CD4-positive, alpha-beta T cell (primary cell): ENCODE measurements around the gene NHS. TPM values are rescaled to one million over a fixed set of nuclear protein-coding genes. Genes with fewer than 3 reads are reported as not detected.

Experiments used
- ATAC-seq: fragments of 200-7000 bp; cut with Tn5 transposase; one replicate; pipeline ENCODE4 v1.10.0; 2022; ENCODE audit warnings: mild to moderate bottlenecking; ENCODE audit not compliant: poor library complexity
- CTCF ChIA-PET: fragments of 350-600 bp; sonication (Branson Sonifier 250); formaldehyde crosslinking; loops from one replicate; lab custom pipeline; 2021; ENCODE audit warnings: antibody characterized with exemption, inconsistent platforms; lab: Charles Lee
- POLR2A ChIA-PET: fragments of 350-600 bp; sonication (Branson Sonifier 250); formaldehyde crosslinking; loops from one replicate; lab custom pipeline; 2021; ENCODE audit warnings: antibody characterized with exemption, inconsistent platforms; lab: Charles Lee
- DNase-seq, 14 experiments: peaks; one replicate each; pipeline ENCODE4 v3.0.0-alpha.2; 2013 to 2020; ENCODE audit warnings: mixed read lengths in 2 of 14
- H3K27ac ChIP-seq, 2 donors: one replicate each; pipeline versions ENCODE4 v1.5.1 to v1.7.0; 2013; ENCODE audit warnings: low read length in 2 of 2, low read depth in 1 of 2, mild to moderate bottlenecking in 1 of 2
- H3K27me3 ChIP-seq, 2 experiments: 1 replicate in 1 of 2; 2 replicates in 1 of 2; pipeline versions ENCODE4 v1.6.1 to v1.7.0; 2013; ENCODE audit warnings: low read length in 2 of 2, control low read depth in 1 of 2, mild to moderate bottlenecking in 1 of 2, moderate library complexity in 1 of 2; ENCODE audit not compliant: insufficient read depth in 2 of 2, control insufficient read depth in 1 of 2
- H3K36me3 ChIP-seq: one replicate; pipeline ENCODE4 v1.6.1; 2013; ENCODE audit warnings: low read length, control low read depth; ENCODE audit not compliant: insufficient read depth
- H3K4me1 ChIP-seq: one replicate; pipeline ENCODE4 v1.6.1; 2013; ENCODE audit warnings: low read length, control low read depth; ENCODE audit not compliant: insufficient read depth
- H3K4me3 ChIP-seq: one replicate; pipeline ENCODE4 v1.5.1; 2013; ENCODE audit warnings: mild to moderate bottlenecking, low read length, moderate library complexity
- H3K9me3 ChIP-seq, 2 experiments: 1 replicate in 1 of 2; 2 replicates in 1 of 2; pipeline versions ENCODE4 v1.6.1 to v1.7.0; 2013; ENCODE audit warnings: low read length in 2 of 2, mild to moderate bottlenecking in 2 of 2, control low read depth in 1 of 2, moderate library complexity in 1 of 2; ENCODE audit not compliant: control insufficient read depth in 1 of 2, insufficient read depth in 1 of 2
- H3K27ac Mint-ChIP-seq: one replicate; pipeline ENCODE4 v1.8.0; 2020; ENCODE audit warnings: mixed read lengths
- H3K27me3 Mint-ChIP-seq: one replicate; pipeline ENCODE4 v1.8.0; 2021; ENCODE audit warnings: mixed read lengths
- H3K36me3 Mint-ChIP-seq: one replicate; pipeline ENCODE4 v1.8.0; 2021; ENCODE audit warnings: low read depth, mixed read lengths
- H3K4me1 Mint-ChIP-seq: one replicate; pipeline ENCODE4 v1.8.0; 2021; ENCODE audit warnings: low read depth, mixed read lengths
- H3K4me3 Mint-ChIP-seq: one replicate; pipeline ENCODE4 v1.8.0; 2020; ENCODE audit warnings: mild to moderate bottlenecking, mixed read lengths
- H3K9me3 Mint-ChIP-seq: one replicate; pipeline ENCODE4 v1.8.0; 2020; ENCODE audit warnings: mixed read lengths
- intact Hi-C, 2 experiments: fragments of 100-400 bp; cut with DNase I in 1 of 2; cut with micrococcal nuclease in 1 of 2; formaldehyde crosslinking; loops; one replicate each; pipeline versions ENCODE4 v1.15.1 to v1.9.0; 2023 to 2025; cut with DNase I, micrococcal nuclease
- total RNA-seq, 174 experiments: library from RNA in 2 of 174; stranded (reverse) in 2 of 174; gene quantifications; one replicate each; pipeline ENCODE4 v1.2.3 and lab custom pipeline; 2021 to 2026
- TF ChIP-seq, protein P1 (sequence below): fragments of 200-600 bp; IDR thresholded peaks from one replicate; pipeline ENCODE4 v1.8.0; 2022; ENCODE audit warnings: antibody characterized with exemption, mild to moderate bottlenecking

The NHS gene
- total RNA-seq, 2 experiments from 2014 or later = 0.36 to 0.53 TPM

DNA sequence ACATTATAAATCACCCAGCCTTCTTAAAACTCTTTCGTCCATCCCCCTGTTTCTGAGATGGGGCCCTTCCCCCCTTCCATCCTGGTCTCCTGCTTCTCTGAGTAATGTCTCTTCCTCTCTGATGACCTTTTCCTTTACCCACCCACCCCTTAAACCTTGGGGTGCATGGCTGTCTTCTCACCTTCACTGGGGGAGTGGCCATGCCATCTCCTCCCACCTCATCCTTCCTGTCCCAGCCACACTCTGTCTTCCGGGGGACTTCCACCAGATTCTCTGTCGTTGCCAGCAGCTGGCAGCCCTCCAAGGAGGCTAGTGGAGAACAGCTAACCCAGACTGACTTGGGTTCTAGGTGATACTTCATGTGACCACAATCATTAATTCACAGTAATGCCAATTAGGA lies 279.1 kb downstream of the NHS start:
- H3K9me3 Mint-ChIP-seq = no peaks in the 10 kb centered on the region
- DNase-seq (peak in 9 of 14 experiments; percentile 1 to 71 (median 37)), ATAC-seq (peak; percentile 70)
- TF ChIP-seq, protein P1, sequence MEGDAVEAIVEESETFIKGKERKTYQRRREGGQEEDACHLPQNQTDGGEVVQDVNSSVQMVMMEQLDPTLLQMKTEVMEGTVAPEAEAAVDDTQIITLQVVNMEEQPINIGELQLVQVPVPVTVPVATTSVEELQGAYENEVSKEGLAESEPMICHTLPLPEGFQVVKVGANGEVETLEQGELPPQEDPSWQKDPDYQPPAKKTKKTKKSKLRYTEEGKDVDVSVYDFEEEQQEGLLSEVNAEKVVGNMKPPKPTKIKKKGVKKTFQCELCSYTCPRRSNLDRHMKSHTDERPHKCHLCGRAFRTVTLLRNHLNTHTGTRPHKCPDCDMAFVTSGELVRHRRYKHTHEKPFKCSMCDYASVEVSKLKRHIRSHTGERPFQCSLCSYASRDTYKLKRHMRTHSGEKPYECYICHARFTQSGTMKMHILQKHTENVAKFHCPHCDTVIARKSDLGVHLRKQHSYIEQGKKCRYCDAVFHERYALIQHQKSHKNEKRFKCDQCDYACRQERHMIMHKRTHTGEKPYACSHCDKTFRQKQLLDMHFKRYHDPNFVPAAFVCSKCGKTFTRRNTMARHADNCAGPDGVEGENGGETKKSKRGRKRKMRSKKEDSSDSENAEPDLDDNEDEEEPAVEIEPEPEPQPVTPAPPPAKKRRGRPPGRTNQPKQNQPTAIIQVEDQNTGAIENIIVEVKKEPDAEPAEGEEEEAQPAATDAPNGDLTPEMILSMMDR = no peak
- peak overlapping the region; percentile 91 for H3K4me3 Mint-ChIP-seq
- ChIA-PET CTCF (no interaction called here), POLR2A (no interaction called here)
- H3K4me3 ChIP-seq = no peak overlapping the region
- no peaks in the 10 kb centered on the region for H3K36me3 Mint-ChIP-seq
- H3K36me3 ChIP-seq = no peaks in the 10 kb centered on the region
- H3K27me3 Mint-ChIP-seq = no peaks in the 10 kb centered on the region
- H3K4me1 Mint-ChIP-seq = peaks cover 28% of the 10 kb centered on the region
- intact Hi-C loops = no loop called here
- no peak overlapping the region for H3K27ac ChIP-seq
- H3K4me1 ChIP-seq = peaks cover 17% of the 10 kb centered on the region
- no peak overlapping the region for H3K27ac Mint-ChIP-seq
- H3K9me3 ChIP-seq = no peaks in the 10 kb centered on the region
- H3K27me3 ChIP-seq = no peaks in the 10 kb centered on the region

DNA sequence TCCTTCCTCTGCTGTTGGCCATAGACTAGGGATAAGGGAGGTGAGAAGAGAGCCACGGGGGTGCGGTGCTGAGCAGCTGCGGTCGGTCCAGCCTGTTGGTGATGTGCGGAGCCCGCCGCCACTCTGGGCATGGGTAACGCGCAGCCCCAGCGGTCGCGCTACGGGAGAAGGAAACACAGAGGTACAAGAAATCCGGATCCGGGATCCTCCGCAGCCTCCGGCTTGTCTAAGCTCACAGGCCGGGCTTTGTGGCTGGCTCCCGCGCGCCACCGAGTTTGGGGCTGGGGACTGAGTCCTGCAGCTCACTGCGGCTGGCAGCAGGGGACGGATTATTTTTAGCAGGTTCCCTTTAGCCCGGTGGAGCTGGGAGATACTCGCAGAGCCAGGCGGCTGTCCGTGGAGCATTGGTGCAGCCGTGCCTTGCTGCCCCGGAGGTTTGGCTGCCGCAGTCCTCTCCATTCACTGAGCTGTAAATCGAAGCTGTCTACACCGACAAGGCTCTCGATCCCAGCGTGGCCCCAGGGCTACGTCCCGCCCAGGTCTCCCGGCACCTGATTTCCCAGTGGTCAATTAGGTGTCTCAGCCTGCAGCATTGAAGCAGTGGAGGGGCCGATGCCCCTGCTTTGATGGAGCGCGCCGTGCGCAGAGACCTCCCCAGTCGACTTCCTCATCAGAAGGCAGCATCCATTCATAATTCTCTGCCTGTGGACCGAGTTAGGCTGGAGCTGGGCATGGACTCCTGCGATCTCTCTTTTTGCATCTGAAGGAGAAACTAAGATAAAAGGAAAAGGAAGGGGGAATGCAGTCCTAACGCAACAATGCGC lies 280.4 kb downstream of the NHS start:
- H3K27ac ChIP-seq = no peak overlapping the region
- Mint-ChIP-seq H3K36me3 (no peaks in the 10 kb centered on the region), H3K27ac (no peak overlapping the region), H3K27me3 (no peaks in the 10 kb centered on the region), H3K4me1 (peaks cover 28% of the 10 kb centered on the region), H3K4me3 (peak overlapping the region; percentile 91), H3K9me3 (no peaks in the 10 kb centered on the region)
- H3K4me3 ChIP-seq = peak overlapping the region; percentile 53
- no peaks in the 10 kb centered on the region for H3K36me3 ChIP-seq
- ATAC-seq (no peak), DNase-seq (peak in 1 of 14 experiments; percentile 9)
- H3K9me3 ChIP-seq = no peaks in the 10 kb centered on the region
- no peaks in the 10 kb centered on the region for H3K27me3 ChIP-seq
- POLR2A ChIA-PET = no interaction called here
- H3K4me1 ChIP-seq = peaks cover 17% of the 10 kb centered on the region
- CTCF ChIA-PET = no interaction called here
- TF ChIP-seq, protein P1 = no peak
- intact Hi-C loops = no loop called here

DNA sequence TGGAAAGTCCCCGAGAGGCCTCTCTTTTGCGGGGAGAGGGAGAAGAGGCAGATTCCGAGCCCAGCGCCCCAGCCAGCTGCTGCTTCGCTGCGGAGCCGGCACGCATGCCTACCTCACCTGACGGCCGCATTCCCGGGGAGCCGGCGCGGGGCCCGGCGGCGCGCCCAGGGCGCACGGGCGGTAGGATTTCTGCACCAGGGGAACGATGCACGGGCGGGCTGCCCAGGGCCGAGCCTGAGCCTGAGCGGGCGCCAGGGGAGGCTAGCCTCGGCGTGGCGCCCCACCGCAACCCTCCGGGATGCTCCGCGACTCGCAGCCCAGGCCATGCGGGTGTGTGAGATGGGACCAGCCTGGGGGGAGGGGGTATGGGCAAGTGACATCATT lies 281.0 kb downstream of the NHS start:
- Histone ChIP-seq H3K4me1 (peaks cover 17% of the 10 kb centered on the region), H3K36me3 (no peaks in the 10 kb centered on the region), H3K4me3 (peak overlapping the region; percentile 53), H3K27ac (no peak overlapping the region), H3K9me3 (no peaks in the 10 kb centered on the region), H3K27me3 (no peaks in the 10 kb centered on the region)
- no peaks in the 10 kb centered on the region for H3K9me3 Mint-ChIP-seq
- intact Hi-C loops = no loop called here
- no peaks in the 10 kb centered on the region for H3K27me3 Mint-ChIP-seq
- H3K36me3 Mint-ChIP-seq = no peaks in the 10 kb centered on the region
- ChIA-PET POLR2A (no interaction called here), CTCF (no interaction called here)
- TF ChIP-seq, protein P1 = no peak
- peaks cover 28% of the 10 kb centered on the region for H3K4me1 Mint-ChIP-seq
- ATAC-seq (no peak), DNase-seq (peak in 2 of 14 experiments; percentile 11 to 14)
- no peak overlapping the region for H3K27ac Mint-ChIP-seq
- peak overlapping the region; percentile 91 for H3K4me3 Mint-ChIP-seq
